GM12875 (cell line): Measurements from ENCODE around the gene LTA.

Experiments used
- H3K4me3 ChIP-seq: one replicate; pipeline ENCODE4 v1.5.1; 2011; ENCODE audit warnings: low read depth, low read length, control low read depth
- CTCF ChIP-seq: IDR thresholded peaks from 2 replicates; pipeline ENCODE4 v1.5.1; 2011; ENCODE audit warnings: low read depth, mild to moderate bottlenecking, control low read depth, inconsistent platforms, low read length, moderate library complexity, borderline replicate concordance; ENCODE audit not compliant: insufficient read depth

The LTA gene

GRCh38 chr6:31556307-31556706 lies 15.8 kb upstream of the LTA start:
- no peak for TF ChIP-seq CTCF
- H3K4me3 ChIP-seq: no peak overlapping the region

GRCh38 chr6:31557443-31558317 lies 14.4 kb upstream of the LTA start:
- peak overlapping the region; percentile 39 for H3K4me3 ChIP-seq
- no peak for TF ChIP-seq CTCF

DNA sequence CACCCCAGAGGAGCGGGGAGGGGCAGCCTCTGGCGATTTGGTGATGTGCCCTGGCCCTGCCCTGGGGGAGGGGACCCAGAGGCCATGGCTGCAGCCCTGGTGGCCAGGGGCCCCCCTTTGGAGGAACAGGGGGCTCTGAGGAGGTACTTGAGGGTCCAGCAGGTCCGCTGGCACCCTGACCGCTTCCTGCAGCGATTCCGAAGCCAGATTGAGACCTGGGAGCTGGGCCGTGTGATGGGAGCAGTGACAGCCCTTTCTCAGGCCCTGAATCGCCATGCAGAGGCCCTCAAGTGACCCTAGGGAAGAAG lies 13.8 kb upstream of the LTA start:
- no peak for TF ChIP-seq CTCF
- H3K4me3 ChIP-seq: peak overlapping the region; percentile 39

DNA sequence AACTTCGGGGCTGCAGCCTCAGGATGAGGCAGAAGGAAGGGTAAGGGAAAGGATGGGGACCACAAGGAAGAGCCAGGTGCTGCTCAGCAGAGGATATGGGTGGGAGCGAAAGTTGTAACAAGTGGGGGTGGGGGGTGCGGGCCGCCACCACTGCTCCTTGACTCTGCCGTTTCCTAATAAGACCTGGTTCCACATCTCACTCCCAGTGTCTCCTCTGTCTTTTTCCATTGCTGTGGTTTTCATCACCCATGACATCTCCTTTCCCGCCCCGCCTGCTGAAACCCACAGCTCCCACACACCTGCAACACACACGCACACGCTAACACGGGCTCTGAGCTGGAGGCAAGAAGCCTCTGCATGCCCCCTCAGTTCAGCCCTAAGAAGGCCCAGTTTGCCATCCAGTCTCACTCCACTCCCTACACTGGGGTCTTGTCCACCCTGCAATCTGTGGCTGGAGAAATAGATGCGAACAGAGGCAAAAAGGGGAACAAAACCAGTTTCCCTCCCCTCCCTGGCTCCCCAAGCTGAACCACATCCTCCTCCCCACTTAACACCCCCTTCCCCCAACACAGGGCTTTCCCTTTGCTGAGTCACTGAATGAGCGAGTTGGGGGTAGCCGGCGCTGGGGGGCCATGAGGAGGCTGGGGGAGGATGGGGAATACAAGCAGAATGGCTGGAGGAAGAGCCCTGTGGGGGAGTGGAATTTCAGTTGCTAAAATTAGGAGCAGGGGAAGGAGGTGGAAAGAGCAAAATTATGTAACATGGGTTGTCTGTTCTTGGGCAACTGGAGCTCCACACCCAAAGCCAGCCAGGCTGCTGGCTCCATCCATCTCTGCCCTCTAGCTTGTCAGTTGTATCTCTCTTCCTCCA lies 13.2 kb upstream of the LTA start:
- TF ChIP-seq CTCF: no peak
- H3K4me3 ChIP-seq: peak overlapping the region; percentile 49

DNA sequence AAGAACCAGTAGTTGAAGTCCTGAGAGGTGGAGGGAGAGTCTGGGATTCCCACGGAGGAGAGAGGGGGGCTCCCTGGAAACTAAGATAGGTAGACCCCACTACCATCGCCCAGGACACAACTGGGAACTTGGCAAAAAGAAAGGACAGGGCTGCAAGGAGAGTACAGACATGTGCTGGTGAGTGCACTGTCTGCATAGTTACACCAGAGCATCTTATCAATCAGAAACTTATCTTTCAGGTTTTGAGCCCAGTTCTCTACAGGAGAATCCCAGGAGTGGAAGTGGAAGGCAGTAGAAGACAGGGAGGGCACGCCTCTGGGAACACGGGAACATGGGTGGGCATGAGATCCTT lies 12.5 kb upstream of the LTA start:
- H3K4me3 ChIP-seq: peak overlapping the region; percentile 49
- no peak for TF ChIP-seq CTCF

- H3K4me3 ChIP-seq: peak overlapping the region; percentile 49
- TF ChIP-seq CTCF: no peak
These were observed 12.0 kb upstream of the LTA start for GRCh38 chr6:31559958-31560696.
